ENCODE results near the gene OR6Q1.
A peak's percentile ranks its signal among the peaks of the same experiment; 100 is the strongest.

Gene OR6Q1

DNA sequence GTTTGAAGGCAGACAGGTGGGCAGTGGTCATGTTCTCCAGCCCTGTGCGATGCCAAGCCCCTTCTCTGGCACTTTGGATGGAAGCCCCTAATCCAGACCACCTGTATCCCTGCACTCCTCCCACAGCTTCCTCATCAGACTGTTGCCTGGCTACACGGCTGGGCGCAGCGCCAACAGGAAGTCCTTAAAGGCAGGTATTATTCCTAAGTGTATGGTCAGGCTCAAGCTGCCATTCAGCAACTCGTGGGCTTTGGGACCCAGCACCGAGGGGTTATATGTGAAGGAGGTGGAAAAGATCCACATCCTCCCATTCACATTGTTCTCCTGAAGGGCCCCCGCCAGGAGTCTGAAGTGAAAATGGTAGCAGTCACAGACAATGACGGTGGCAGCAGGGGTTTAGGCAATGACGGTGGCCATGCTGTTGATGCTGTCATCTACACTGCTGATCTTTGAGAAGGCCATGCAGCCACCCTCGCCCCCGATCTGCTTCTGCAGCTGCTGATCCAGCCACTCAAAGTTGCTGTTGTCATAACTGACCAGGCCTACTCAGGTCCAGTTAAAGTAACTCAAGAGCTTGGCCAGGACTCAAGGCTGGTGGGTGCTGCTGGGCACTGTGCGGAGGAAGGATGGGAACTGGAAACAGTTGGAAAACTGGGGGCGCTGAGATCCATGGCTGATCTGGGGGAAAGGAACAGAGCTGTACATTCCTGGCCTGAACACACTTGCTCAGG is 27.7 kb downstream of the OR6Q1 start:
- no peaks in the 10 kb centered on the region for H3K9me3 ChIP-seq (ENCODE audit: control insufficient read depth, low read length)

GRCh38 chr11:58059007-58059350 is 28.2 kb downstream of the OR6Q1 start:
- no peaks in the 10 kb centered on the region for H3K9me3 ChIP-seq (ENCODE audit: control insufficient read depth, low read length)
- H3K4me3 ChIP-seq (ENCODE audit: low read length) = no peak overlapping the region
- H3K4me1 ChIP-seq (ENCODE audit: control insufficient read depth, insufficient read depth, low read length) = peaks cover 34% of the 10 kb centered on the region
- H3K36me3 ChIP-seq (ENCODE audit: control insufficient read depth, insufficient read depth, low read length, severe bottlenecking) = no peaks in the 10 kb centered on the region
- peak; percentile 10 for DNase-seq (ENCODE audit: low read depth)
- no peaks in the 10 kb centered on the region for H3K27me3 ChIP-seq (replicated peaks; ENCODE audit: control insufficient read depth, insufficient read depth, low read length)
- H3K9ac ChIP-seq (ENCODE audit: low read length) = peak overlapping the region; percentile 59

More for the DNA sequence above, 27.7 kb downstream of the OR6Q1 start:
- Histone ChIP-seq H3K9ac (ENCODE audit: low read length) (peak overlapping the region; percentile 59), H3K36me3 (ENCODE audit: control insufficient read depth, insufficient read depth, low read length, severe bottlenecking) (no peaks in the 10 kb centered on the region), H3K4me1 (ENCODE audit: control insufficient read depth, insufficient read depth, low read length) (peaks cover 34% of the 10 kb centered on the region), H3K27me3 (replicated peaks; ENCODE audit: control insufficient read depth, insufficient read depth, low read length) (no peaks in the 10 kb centered on the region), H3K4me3 (ENCODE audit: low read length) (peak overlapping the region; percentile 33)
- DNase-seq (ENCODE audit: low read depth) = no peak

- Histone ChIP-seq H3K9ac (ENCODE audit: low read length) (peak overlapping the region; percentile 67), H3K9me3 (ENCODE audit: control insufficient read depth, low read length) (no peaks in the 10 kb centered on the region), H3K36me3 (ENCODE audit: control insufficient read depth, insufficient read depth, low read length, severe bottlenecking) (no peaks in the 10 kb centered on the region), H3K4me1 (ENCODE audit: control insufficient read depth, insufficient read depth, low read length) (peaks cover 34% of the 10 kb centered on the region), H3K4me3 (ENCODE audit: low read length) (no peak overlapping the region), H3K27me3 (replicated peaks; ENCODE audit: control insufficient read depth, insufficient read depth, low read length) (no peaks in the 10 kb centered on the region)
- no peak for DNase-seq (ENCODE audit: low read depth)
Measured at GRCh38 chr11:58060535-58060934, 29.8 kb downstream of the OR6Q1 start.

GRCh38 chr11:58060939-58061672 is 30.4 kb downstream of the OR6Q1 start:
- H3K9ac ChIP-seq (ENCODE audit: low read length) = peak overlapping the region; percentile 3
- no peaks in the 10 kb centered on the region for H3K36me3 ChIP-seq (ENCODE audit: control insufficient read depth, insufficient read depth, low read length, severe bottlenecking)
- no peak for DNase-seq (ENCODE audit: low read depth)
- no peaks in the 10 kb centered on the region for H3K27me3 ChIP-seq (replicated peaks; ENCODE audit: control insufficient read depth, insufficient read depth, low read length)
- H3K9me3 ChIP-seq (ENCODE audit: control insufficient read depth, low read length) = no peaks in the 10 kb centered on the region
- H3K4me1 ChIP-seq (ENCODE audit: control insufficient read depth, insufficient read depth, low read length) = peaks cover 34% of the 10 kb centered on the region
- no peak overlapping the region for H3K4me3 ChIP-seq (ENCODE audit: low read length)

- Histone ChIP-seq H3K9me3 (ENCODE audit: control insufficient read depth, low read length) (no peaks in the 10 kb centered on the region), H3K9ac (ENCODE audit: low read length) (no peak overlapping the region), H3K4me1 (ENCODE audit: control insufficient read depth, insufficient read depth, low read length) (peaks cover 34% of the 10 kb centered on the region), H3K36me3 (ENCODE audit: control insufficient read depth, insufficient read depth, low read length, severe bottlenecking) (no peaks in the 10 kb centered on the region), H3K4me3 (ENCODE audit: low read length) (no peak overlapping the region), H3K27me3 (replicated peaks; ENCODE audit: control insufficient read depth, insufficient read depth, low read length) (no peaks in the 10 kb centered on the region)
- no peak for DNase-seq (ENCODE audit: low read depth)
Measured at GRCh38 chr11:58061813-58062212, 31.1 kb downstream of the OR6Q1 start.

- Histone ChIP-seq H3K9me3 (ENCODE audit: control insufficient read depth, low read length) (no peaks in the 10 kb centered on the region), H3K9ac (ENCODE audit: low read length) (no peak overlapping the region), H3K27me3 (replicated peaks; ENCODE audit: control insufficient read depth, insufficient read depth, low read length) (no peaks in the 10 kb centered on the region), H3K4me1 (ENCODE audit: control insufficient read depth, insufficient read depth, low read length) (no peaks in the 10 kb centered on the region), H3K36me3 (ENCODE audit: control insufficient read depth, insufficient read depth, low read length, severe bottlenecking) (no peaks in the 10 kb centered on the region), H3K4me3 (ENCODE audit: low read length) (no peak overlapping the region)
- no peak for DNase-seq (ENCODE audit: low read depth)
Measured at GRCh38 chr11:58067685-58068084, 36.9 kb downstream of the OR6Q1 start.

- DNase-seq (ENCODE audit: low read depth) = no peak
- no peaks in the 10 kb centered on the region for H3K27me3 ChIP-seq (replicated peaks; ENCODE audit: control insufficient read depth, insufficient read depth, low read length)
- H3K9me3 ChIP-seq (ENCODE audit: control insufficient read depth, low read length) = no peaks in the 10 kb centered on the region
- H3K9ac ChIP-seq (ENCODE audit: low read length) = no peak overlapping the region
- no peaks in the 10 kb centered on the region for H3K4me1 ChIP-seq (ENCODE audit: control insufficient read depth, insufficient read depth, low read length)
- no peak overlapping the region for H3K4me3 ChIP-seq (ENCODE audit: low read length)
- H3K36me3 ChIP-seq (ENCODE audit: control insufficient read depth, insufficient read depth, low read length, severe bottlenecking) = no peaks in the 10 kb centered on the region
Measured at GRCh38 chr11:58068655-58069054, 37.9 kb downstream of the OR6Q1 start.

DNA sequence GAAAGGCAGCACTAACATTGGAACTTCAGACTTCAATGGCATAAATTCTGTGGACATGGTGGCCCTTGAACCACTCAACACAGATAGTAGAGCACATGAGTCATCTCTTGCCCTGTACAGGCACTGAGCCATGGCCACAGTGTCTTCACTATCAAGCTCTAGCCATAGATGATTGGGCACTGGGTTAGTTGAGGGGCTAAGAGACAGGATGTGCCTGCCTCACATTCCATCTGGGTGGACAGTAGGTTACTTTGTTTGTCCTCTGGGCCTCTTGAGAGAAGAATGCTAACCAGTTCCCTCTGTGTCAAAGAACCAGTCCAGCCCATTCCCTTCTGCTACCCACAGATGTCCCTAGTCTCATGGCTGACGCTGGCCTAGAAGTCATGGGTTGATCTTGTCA is 39.8 kb downstream of the OR6Q1 start:
- no peak for DNase-seq (ENCODE audit: low read depth)
- no peaks in the 10 kb centered on the region for H3K4me1 ChIP-seq (ENCODE audit: control insufficient read depth, insufficient read depth, low read length)
- no peak overlapping the region for H3K9ac ChIP-seq (ENCODE audit: low read length)
- no peaks in the 10 kb centered on the region for H3K27me3 ChIP-seq (replicated peaks; ENCODE audit: control insufficient read depth, insufficient read depth, low read length)
- no peak overlapping the region for H3K4me3 ChIP-seq (ENCODE audit: low read length)
- H3K9me3 ChIP-seq (ENCODE audit: control insufficient read depth, low read length) = no peaks in the 10 kb centered on the region
- no peaks in the 10 kb centered on the region for H3K36me3 ChIP-seq (ENCODE audit: control insufficient read depth, insufficient read depth, low read length, severe bottlenecking)

GRCh38 chr11:58075781-58076180 is 45.0 kb downstream of the OR6Q1 start:
- no peak overlapping the region for H3K4me3 ChIP-seq (ENCODE audit: low read length)
- no peak overlapping the region for H3K9ac ChIP-seq (ENCODE audit: low read length)
- no peaks in the 10 kb centered on the region for H3K36me3 ChIP-seq (ENCODE audit: control insufficient read depth, insufficient read depth, low read length, severe bottlenecking)
- H3K27me3 ChIP-seq (replicated peaks; ENCODE audit: control insufficient read depth, insufficient read depth, low read length) = no peaks in the 10 kb centered on the region
- H3K9me3 ChIP-seq (ENCODE audit: control insufficient read depth, low read length) = no peaks in the 10 kb centered on the region
- DNase-seq (ENCODE audit: low read depth) = peak; percentile 1
- H3K4me1 ChIP-seq (ENCODE audit: control insufficient read depth, insufficient read depth, low read length) = no peaks in the 10 kb centered on the region

All from adipocyte (in vitro differentiated cells).